ENCODE data around the gene MICAL1.

The MICAL1 gene

GRCh38 chr6:109457562-109457996 lies 2.0 kb upstream of the MICAL1 start:
- H3K27ac ChIP-seq (replicated peaks): no peak overlapping the region
- DNase-seq (ENCODE audit: low read depth in 1 of 2, low spot score in 1 of 2): no peak
- TF ChIP-seq GABPA (IDR thresholded peaks at IDR 0.05; ENCODE audit: low read depth): no peak
- no peak for TF ChIP-seq SPI1 (IDR thresholded peaks at IDR 0.05; ENCODE audit: borderline replicate concordance, low read depth)
- no peak for TF ChIP-seq REST (IDR thresholded peaks at IDR 0.05; ENCODE audit: insufficient replicate concordance, low read depth)
- no peak for TF ChIP-seq POLR2AphosphoS5 (IDR thresholded peaks at IDR 0.05; ENCODE audit: low read depth)
- H3K27me3 ChIP-seq (ENCODE audit: insufficient read depth, poor library complexity, severe bottlenecking): no peaks in the 10 kb centered on the region
- H3K4me3 ChIP-seq (replicated peaks; ENCODE audit: insufficient read depth, low read length): no peak overlapping the region

- TF ChIP-seq SPI1 (IDR thresholded peaks at IDR 0.05; ENCODE audit: borderline replicate concordance, low read depth): peak; percentile 3; the same call in 1 of the 2 replicates
- TF ChIP-seq POLR2AphosphoS5 (IDR thresholded peaks at IDR 0.05; ENCODE audit: low read depth): no peak
- H3K27ac ChIP-seq (replicated peaks): no peak overlapping the region
- H3K4me3 ChIP-seq (replicated peaks; ENCODE audit: insufficient read depth, low read length): no peak overlapping the region
- H3K27me3 ChIP-seq (ENCODE audit: insufficient read depth, poor library complexity, severe bottlenecking): no peaks in the 10 kb centered on the region
- DNase-seq (ENCODE audit: low read depth in 1 of 2, low spot score in 1 of 2): no peak
These were observed 1.4 kb upstream of the MICAL1 start for GRCh38 chr6:109456710-109457561.

GRCh38 chr6:109456111-109456583 lies 575 bp upstream of the MICAL1 start:
- Histone ChIP-seq H3K27me3 (ENCODE audit: insufficient read depth, poor library complexity, severe bottlenecking) (no peaks in the 10 kb centered on the region), H3K27ac (replicated peaks) (no peak overlapping the region), H3K4me3 (replicated peaks; ENCODE audit: insufficient read depth, low read length) (peak overlapping the region; percentile 76)
- TF ChIP-seq SPI1 (IDR thresholded peaks at IDR 0.05; ENCODE audit: borderline replicate concordance, low read depth): no peak
- no peak for TF ChIP-seq GABPA (IDR thresholded peaks at IDR 0.05; ENCODE audit: low read depth)
- TF ChIP-seq POLR2AphosphoS5 (IDR thresholded peaks at IDR 0.05; ENCODE audit: low read depth): no peak
- TF ChIP-seq CTCF (IDR thresholded peaks at IDR 0.05; ENCODE audit: insufficient read depth, low read length): no peak
- TF ChIP-seq REST (IDR thresholded peaks at IDR 0.05; ENCODE audit: insufficient replicate concordance, low read depth): no peak
- no peak for DNase-seq (ENCODE audit: low read depth in 1 of 2, low spot score in 1 of 2)

GRCh38 chr6:109454496-109455436 lies 806 bp downstream of the MICAL1 start:
- Histone ChIP-seq H3K27me3 (ENCODE audit: insufficient read depth, poor library complexity, severe bottlenecking) (no peaks in the 10 kb centered on the region), H3K27ac (replicated peaks) (peak overlapping the region; percentile 59), H3K4me3 (replicated peaks; ENCODE audit: insufficient read depth, low read length) (peak overlapping the region; percentile 76)
- DNase-seq (ENCODE audit: low read depth in 1 of 2, low spot score in 1 of 2): peak; percentile 40 to 82
- TF ChIP-seq CTCF (IDR thresholded peaks at IDR 0.05; ENCODE audit: insufficient read depth, low read length) (no peak), GABPA (IDR thresholded peaks at IDR 0.05; ENCODE audit: low read depth) (no peak), REST (IDR thresholded peaks at IDR 0.05; ENCODE audit: insufficient replicate concordance, low read depth) (no peak), SPI1 (IDR thresholded peaks at IDR 0.05; ENCODE audit: borderline replicate concordance, low read depth) (peak; percentile 85)
